ENCODE results near the gene C1QTNF1. TPM values are rescaled to one million over a fixed set of nuclear protein-coding genes. Genes with fewer than 3 reads are reported as not detected.

C1QTNF1 gene
- total RNA-seq, 4 donors from 2014 or later, result 6.3 to 20.6 (median 14.3) TPM

- peaks cover 0 to 3% (median 0%) of the 10 kb centered on the region in 4 donors for H3K4me1 ChIP-seq
- peaks cover 0 to 25% of the 10 kb centered on the region in 2 donors for H3K27me3 ChIP-seq
- no peak for TF ChIP-seq CTCF (IDR thresholded peaks at IDR 0.05)
- TF ChIP-seq POLR2A (IDR thresholded peaks at IDR 0.05), result no peak
- DNase-seq, result no peak
- no peaks in the 10 kb centered on the region for H3K9me3 ChIP-seq
- H3K27ac ChIP-seq, result no peak overlapping the region
- no peaks in the 10 kb centered on the region for H3K36me3 ChIP-seq
- no peak overlapping the region for H3K4me3 ChIP-seq
These were observed 71.5 kb downstream of the C1QTNF1 start for GRCh38 chr17:79095345-79096055.

- H3K27me3 ChIP-seq, result peaks cover 0 to 25% of the 10 kb centered on the region in 2 donors
- no peak for DNase-seq
- no peak overlapping the region for H3K27ac ChIP-seq
- H3K36me3 ChIP-seq, result no peaks in the 10 kb centered on the region
- no peak overlapping the region for H3K4me3 ChIP-seq
- TF ChIP-seq CTCF (IDR thresholded peaks at IDR 0.05) (no peak), POLR2A (IDR thresholded peaks at IDR 0.05) (no peak)
- no peaks in the 10 kb centered on the region for H3K9me3 ChIP-seq
- H3K4me1 ChIP-seq, result no peaks in the 10 kb centered on the region
These were observed 72.5 kb downstream of the C1QTNF1 start for GRCh38 chr17:79096477-79096876.

GRCh38 chr17:79097226-79098055, 73.5 kb downstream of the C1QTNF1 start:
- DNase-seq, result no peak
- peaks cover 0 to 25% of the 10 kb centered on the region in 2 donors for H3K27me3 ChIP-seq

GRCh38 chr17:79098282-79098867, 74.4 kb downstream of the C1QTNF1 start:
- Histone ChIP-seq H3K9me3 (no peaks in the 10 kb centered on the region), H3K4me3 (no peak overlapping the region), H3K4me1 (no peaks in the 10 kb centered on the region), H3K27ac (no peak overlapping the region), H3K27me3 (peaks cover 0 to 26% of the 10 kb centered on the region in 2 donors), H3K36me3 (no peaks in the 10 kb centered on the region)
- DNase-seq, result no peak
- TF ChIP-seq CTCF (IDR thresholded peaks at IDR 0.05) (no peak), POLR2A (IDR thresholded peaks at IDR 0.05) (no peak)

More at GRCh38 chr17:79097226-79098055, 73.5 kb downstream of the C1QTNF1 start:
- H3K4me1 ChIP-seq, result no peaks in the 10 kb centered on the region
- H3K9me3 ChIP-seq, result no peaks in the 10 kb centered on the region
- TF ChIP-seq POLR2A (IDR thresholded peaks at IDR 0.05), result no peak
- no peak for TF ChIP-seq CTCF (IDR thresholded peaks at IDR 0.05)
- H3K27ac ChIP-seq, result no peak overlapping the region
- H3K36me3 ChIP-seq, result no peaks in the 10 kb centered on the region
- no peak overlapping the region for H3K4me3 ChIP-seq

Other genes with a start within 250 kb of the C1QTNF1 start
- 100 to 1,000 TPM in 2 of 4 donors, 10 to 100 TPM in 2; 88.3 to 262 (median 109) TPM for gene CYTH1, start 241.9 kb upstream of the C1QTNF1 start, total RNA-seq
- gene USP36, start 183.4 kb upstream of the C1QTNF1 start, total RNA-seq, result 100 to 1,000 TPM in 1 of 4 donors, 10 to 100 TPM in 3; 20.7 to 130 (median 59.9) TPM
- 10 to 100 TPM in 2 of 4 donors, 1 to 10 TPM in 2; 1.1 to 45.4 (median 9.1) TPM for gene CEP295NL, start 121.0 kb upstream of the C1QTNF1 start, total RNA-seq
- gene TIMP2, start 98.8 kb upstream of the C1QTNF1 start, total RNA-seq, result 10 to 100 TPM; 27.2 to 73.2 (median 45.0) TPM
- 1,000 to 10,000 TPM in 3 of 4 donors, 100 to 1,000 TPM in 1; 202 to 2,181 (median 1,427) TPM for gene LGALS3BP, start 44.2 kb upstream of the C1QTNF1 start, total RNA-seq
- 100 to 1,000 TPM in 1 of 4 donors, 10 to 100 TPM in 3; 56.9 to 125 (median 80.0) TPM for gene CANT1, start 14.4 kb upstream of the C1QTNF1 start, total RNA-seq
- 100 to 1,000 TPM in 3 of 4 donors, 10 to 100 TPM in 1; 57.6 to 336 (median 223) TPM for gene ENGASE, start 50.7 kb downstream of the C1QTNF1 start, total RNA-seq

Measured in Peyer's patch (tissue), 4 donors.